NCI-H146 (cell line): ENCODE measurements around the gene RBMX.

Experiments
- DNase-seq: peaks from one replicate; lab custom pipeline; 2025; lab: John Stamatoyannopoulos, UW

Gene RBMX

GRCh38 chrX:136835761-136836160 lies 44.8 kb downstream of the RBMX start:
- DNase-seq: no peak

- DNase-seq: no peak
Measured at GRCh38 chrX:136829413-136829812, 51.1 kb downstream of the RBMX start.

GRCh38 chrX:136828830-136829229 lies 51.7 kb downstream of the RBMX start:
- DNase-seq: no peak

- DNase-seq: no peak
Measured at GRCh38 chrX:136827026-136827425, 53.5 kb downstream of the RBMX start.

- no peak for DNase-seq
Measured at GRCh38 chrX:136825771-136826170, 54.8 kb downstream of the RBMX start.
